Dedifferentiated amniotic fluid mesenchymal stem cell (primary cell): ENCODE data around the gene BSN.

ENCODE experiments used
- DNase-seq: peaks from one replicate; pipeline ENCODE4 v3.0.0-alpha.2; 2016; ENCODE audit errors: extremely low spot score

The BSN gene

GRCh38 chr3:49627634-49628033 is 73.4 kb downstream of the BSN start:
- DNase-seq = no peak

GRCh38 chr3:49628249-49628648 is 74.0 kb downstream of the BSN start:
- DNase-seq = no peak

DNA sequence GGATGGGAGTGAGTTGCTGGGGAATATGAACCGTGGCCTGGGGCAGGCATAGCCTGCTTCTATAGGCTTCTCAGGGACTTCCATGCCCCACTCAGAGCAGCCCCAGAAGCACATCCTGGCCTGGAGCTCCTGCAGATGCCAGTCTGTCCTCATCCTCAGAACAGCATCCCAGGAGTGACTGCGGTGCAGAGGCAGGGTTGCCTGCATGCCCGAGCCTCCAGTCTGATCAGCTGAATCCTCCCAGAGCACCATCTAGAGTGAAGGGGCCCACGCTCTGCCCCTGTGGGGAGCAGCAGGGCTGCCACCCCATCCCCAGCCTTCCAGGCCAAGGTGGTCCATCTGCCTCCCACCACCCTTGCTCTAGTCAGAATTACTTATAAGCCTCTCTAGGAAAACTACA is 75.2 kb downstream of the BSN start:
- DNase-seq = no peak

- DNase-seq = no peak
Measured at GRCh38 chr3:49629866-49630265, 75.6 kb downstream of the BSN start.

- DNase-seq = no peak
Measured at GRCh38 chr3:49630784-49631183, 76.5 kb downstream of the BSN start.

DNA sequence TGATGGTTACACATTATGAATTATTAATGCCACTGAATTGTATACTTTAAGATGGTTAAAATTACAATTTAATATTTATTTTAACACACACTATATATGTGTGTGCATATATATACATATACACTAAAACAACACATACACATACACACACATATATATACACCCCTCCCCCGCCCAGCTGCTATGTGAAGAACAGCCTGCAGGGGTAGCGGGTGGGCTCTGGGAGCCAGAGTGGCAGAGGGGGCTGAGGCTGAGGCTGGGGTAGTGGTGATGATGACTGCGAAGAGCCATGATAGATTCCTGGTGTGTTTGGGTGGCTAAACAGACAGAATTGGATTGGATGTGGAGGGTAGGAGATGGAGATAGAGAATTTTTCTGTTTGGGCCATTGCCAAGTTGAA is 80.5 kb downstream of the BSN start:
- no peak for DNase-seq

DNA sequence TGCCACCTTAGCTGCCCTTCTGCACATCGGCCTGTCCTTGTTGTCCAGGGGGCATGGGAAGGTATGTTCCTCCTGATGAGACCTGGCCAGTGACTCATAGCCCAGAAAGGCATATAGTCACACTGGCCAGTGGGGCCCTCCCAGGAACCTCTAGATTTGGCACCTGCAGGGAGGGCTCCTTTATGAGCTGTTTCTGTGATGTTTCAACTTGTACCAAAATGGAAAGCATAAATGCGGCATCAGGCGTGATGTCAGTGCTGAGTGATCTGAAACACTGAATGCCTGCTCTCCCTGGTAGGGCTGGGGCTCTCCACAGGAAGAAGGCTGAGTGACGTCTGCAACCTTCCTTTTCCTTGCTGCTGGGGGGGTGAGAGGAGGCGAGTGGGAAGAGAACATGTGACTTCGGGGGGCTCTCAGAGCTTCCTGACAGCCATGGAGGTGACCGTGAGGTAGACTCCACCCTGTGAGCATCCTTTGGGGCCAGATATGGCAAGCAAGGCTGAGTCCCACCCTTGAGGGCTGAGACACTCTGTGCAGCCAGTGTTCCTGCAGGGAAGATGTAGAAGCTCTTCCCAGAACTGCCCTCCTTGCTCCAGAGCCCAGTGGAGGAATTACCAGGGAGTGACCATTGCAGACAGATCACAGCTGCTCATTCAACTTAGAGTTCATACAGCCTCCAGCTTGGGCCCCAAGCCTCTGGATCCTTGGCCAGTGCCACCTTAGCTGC is 82.8 kb downstream of the BSN start:
- no peak for DNase-seq

DNA sequence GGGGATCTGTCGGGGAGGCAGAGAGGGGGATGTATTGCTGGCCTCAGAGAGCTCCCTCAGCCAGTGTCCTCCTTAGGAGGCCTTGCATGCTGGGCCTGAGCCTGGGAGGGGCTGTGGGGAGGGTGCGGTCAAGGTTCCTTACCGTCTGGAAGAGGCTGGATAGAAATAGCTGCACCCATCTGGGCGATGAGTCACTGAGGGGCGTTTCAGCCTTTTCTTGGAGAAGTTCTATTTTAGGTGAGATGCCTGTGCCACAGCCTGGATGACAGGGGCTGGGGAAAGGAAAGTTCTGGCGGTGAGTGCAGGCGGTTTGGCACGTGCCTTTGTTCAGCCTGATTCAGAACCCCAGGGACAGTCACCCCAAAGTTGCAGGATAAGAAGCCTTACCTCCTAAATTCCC is 84.2 kb downstream of the BSN start:
- DNase-seq = peak; percentile 35

- no peak for DNase-seq
Measured at GRCh38 chr3:49639551-49639950, 85.3 kb downstream of the BSN start.

GRCh38 chr3:49641292-49641691 is 87.0 kb downstream of the BSN start:
- no peak for DNase-seq

- DNase-seq = no peak
Measured at GRCh38 chr3:49641921-49642707, 87.8 kb downstream of the BSN start.

DNA sequence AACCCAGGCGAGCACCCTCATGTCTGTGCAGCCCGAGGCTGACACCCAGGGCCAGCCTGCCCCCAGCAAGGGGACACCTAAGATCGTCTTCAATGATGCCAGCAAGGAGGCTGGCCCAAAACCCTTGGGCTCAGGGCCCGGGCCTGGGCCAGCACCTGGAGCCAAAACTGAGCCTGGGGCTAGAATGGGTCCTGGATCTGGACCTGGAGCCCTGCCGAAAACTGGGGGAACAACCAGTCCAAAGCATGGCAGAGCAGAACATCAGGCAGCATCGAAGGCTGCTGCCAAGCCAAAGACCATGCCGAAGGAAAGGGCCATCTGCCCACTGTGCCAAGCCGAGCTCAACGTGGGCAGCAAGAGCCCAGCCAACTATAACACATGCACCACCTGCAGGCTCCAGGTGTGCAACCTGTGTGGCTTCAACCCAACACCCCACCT is 88.5 kb downstream of the BSN start:
- no peak for DNase-seq

GRCh38 chr3:49644684-49645083 is 90.4 kb downstream of the BSN start:
- DNase-seq = no peak

GRCh38 chr3:49646236-49646635 is 92.0 kb downstream of the BSN start:
- no peak for DNase-seq

DNA sequence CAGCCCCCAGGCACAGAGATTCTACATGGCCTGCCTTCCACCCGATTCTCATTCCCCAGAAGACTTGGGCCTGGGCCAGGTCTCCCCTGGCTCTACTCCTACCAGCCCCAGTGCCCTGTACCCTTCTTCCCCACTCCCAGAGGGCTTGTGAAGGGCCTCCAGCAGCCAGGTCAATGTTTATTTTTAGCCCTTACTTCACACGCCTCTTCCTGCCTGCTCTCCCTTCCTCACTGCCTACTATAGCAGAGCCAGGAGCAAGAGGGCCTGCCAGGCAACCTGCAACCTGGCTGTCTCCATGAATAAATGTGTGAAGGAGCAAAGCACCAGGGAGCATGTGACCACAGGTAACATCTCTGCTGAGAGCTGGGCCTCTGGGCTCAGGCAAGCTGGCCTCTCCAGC is 93.5 kb downstream of the BSN start:
- DNase-seq = no peak

DNA sequence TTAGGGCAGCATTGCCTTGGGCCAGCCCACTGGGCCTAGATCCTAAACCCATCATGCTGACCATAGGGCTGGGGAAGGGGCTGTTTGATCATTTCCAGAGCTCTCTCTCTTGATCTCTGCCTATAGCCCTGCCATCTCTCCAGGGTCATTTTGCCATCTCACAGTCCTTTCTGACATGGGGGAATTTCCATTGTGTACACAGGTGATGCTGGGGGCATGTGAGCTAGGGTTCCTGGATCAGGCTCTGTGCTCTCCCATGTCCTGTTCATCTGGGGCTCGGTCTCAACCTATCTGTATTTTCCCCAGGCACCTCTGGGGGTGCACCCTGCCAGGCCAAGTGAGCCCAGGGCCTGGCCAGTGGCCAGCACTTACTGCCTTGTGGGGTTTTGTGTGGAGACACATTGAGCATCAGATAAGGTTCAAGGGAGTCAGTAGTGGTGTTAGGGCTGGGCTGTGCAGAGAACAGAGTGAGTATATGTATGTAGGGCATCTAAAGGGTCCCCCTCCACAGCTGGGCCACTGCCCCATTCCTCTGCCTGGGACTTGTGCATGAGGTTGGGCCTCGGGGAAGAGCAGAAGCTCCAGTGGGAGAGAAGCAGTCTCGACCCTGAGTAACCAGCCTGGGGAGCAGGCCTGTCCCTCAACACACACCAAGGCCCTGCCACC is 94.2 kb downstream of the BSN start:
- no peak for DNase-seq

DNA sequence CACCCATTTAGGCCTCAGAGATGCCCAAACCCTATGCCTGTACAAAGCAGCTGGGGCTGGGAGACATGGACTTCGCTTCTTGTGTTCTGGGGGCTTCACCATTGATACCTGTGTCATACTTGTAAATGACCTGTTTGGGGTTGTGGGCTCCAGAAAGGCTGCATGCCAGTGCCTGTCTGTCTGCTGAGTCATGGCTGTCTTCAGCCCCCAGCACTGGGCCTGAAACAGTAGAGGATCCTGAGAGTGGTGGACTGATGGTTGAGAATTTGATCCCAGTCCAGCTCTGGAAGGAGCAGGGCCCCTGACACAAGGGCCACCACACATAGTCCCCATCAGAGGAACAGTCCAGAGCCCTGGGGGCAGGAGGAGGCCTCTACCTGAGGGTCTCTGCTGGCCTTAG is 95.3 kb downstream of the BSN start:
- DNase-seq = no peak

- DNase-seq = no peak
Measured at GRCh38 chr3:49650177-49650576, 95.9 kb downstream of the BSN start.

DNA sequence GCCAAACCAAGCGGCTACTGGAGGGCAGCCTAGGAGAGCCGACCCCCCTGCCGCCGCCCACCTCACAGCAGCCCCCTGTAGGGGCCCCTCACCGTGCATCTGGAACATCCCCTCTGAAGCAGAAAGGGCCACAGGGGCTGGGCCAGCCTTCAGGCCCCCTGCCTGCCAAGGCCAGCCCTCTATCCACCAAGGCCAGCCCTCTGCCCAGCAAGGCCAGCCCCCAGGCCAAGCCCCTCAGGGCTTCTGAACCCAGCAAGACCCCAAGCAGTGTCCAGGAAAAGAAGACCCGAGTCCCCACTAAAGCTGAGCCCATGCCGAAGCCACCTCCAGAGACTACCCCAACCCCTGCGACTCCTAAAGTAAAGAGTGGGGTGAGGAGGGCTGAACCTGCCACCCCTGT is 96.4 kb downstream of the BSN start:
- no peak for DNase-seq

DNA sequence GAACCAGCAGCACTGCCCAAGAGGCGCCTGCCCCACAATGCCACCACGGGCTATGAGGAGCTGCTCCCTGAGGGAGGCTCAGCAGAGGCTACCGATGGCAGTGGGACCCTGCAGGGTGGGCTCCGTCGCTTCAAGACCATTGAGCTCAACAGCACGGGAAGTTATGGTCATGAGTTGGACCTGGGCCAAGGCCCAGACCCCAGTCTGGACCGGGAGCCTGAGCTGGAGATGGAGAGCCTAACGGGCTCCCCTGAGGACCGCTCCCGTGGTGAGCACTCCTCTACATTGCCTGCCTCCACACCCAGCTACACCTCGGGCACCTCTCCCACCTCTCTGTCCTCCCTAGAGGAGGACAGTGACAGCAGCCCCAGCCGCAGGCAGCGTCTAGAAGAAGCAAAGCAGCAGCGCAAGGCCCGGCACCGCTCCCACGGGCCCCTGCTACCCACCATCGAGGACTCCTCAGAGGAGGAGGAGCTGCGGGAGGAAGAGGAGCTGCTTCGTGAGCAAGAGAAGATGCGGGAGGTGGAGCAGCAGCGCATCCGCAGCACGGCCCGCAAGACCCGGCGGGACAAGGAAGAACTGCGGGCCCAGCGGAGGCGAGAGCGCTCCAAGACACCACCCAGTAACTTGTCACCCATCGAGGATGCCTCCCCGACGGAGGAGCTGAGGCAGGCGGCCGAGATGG is 98.1 kb downstream of the BSN start:
- DNase-seq = no peak

DNA sequence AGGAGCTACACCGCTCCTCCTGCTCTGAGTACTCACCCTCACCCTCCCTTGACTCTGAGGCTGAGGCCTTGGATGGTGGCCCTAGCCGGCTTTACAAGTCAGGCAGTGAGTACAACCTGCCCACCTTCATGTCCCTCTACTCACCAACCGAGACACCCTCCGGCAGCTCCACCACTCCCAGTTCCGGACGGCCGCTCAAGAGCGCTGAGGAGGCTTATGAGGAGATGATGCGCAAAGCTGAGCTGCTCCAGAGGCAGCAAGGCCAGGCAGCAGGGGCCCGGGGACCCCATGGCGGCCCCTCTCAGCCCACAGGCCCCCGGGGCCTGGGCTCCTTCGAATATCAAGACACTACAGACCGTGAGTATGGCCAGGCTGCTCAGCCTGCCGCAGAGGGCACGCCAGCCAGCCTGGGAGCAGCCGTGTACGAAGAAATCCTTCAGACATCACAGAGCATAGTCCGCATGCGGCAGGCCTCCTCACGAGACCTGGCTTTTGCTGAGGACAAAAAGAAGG is 98.7 kb downstream of the BSN start:
- no peak for DNase-seq

DNA sequence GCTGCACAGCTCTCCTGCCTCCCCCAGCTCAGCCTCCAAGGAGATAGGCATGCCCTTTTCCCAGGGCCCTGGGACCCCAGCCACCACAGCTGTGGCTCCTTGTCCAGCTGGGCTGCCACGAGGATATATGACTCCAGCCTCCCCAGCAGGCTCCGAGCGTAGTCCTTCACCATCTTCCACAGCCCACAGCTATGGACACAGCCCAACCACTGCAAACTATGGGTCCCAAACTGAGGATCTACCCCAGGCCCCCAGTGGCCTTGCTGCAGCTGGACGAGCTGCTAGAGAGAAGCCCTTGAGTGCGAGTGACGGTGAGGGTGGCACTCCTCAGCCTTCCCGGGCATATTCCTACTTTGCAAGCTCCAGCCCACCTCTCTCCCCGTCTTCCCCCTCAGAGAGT is 99.3 kb downstream of the BSN start:
- DNase-seq = no peak
